HG03520 (cell line): Measurements from ENCODE around the gene DDX6.
"Not testable (repeated sequence)": the region's sequence is repeated elsewhere in the genome, so short reads cannot be mapped to it uniquely, and the experiment has no call there.

ENCODE experiments used
- ATAC-seq: cut with Tn5 transposase; IDR thresholded peaks from one replicate; pipeline ENCODE4 v1.9.1; 2021; ENCODE audit warnings: mild to moderate bottlenecking, moderate library complexity; ENCODE audit not compliant: unreplicated experiment

The DDX6 gene

DNA sequence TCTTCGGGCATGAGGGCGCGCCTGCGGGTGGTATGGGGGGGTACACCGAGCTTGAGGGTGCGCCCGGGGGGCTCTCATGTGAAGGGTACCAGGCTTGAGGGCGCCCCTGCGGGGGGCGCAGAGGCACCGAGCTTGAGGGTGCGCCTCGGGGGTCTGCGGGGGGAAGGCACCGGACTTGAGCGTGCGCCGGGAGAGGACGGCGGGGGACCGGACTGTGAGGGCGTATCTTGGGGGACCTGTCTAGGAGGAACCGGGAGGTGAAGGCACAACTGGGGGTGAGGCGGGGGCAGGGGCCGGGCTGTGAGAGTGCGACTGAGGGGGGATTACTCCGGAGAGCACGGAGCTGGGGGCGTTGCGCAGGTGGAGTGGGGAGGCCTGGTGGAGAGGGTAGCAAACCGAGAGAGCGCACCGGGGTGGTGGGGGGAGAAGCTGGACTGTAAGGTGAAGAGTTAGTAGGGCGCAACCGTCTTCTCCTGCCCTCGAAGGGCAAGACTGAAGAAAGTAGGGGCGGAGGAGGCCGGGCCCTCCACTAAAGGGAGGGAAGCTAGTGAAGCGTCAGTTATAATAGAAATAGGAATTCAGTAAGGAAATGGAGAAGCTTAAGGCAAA lies 1.1 kb upstream of the DDX6 start:
- ATAC-seq = peak; percentile 2

- peak; percentile 6 for ATAC-seq
These were observed 430 bp downstream of the DDX6 start for GRCh38 chr11:118790357-118791110.

GRCh38 chr11:118789501-118790356 lies 1.2 kb downstream of the DDX6 start:
- ATAC-seq = no peak

- ATAC-seq = no peak
These were observed 4.3 kb downstream of the DDX6 start for GRCh38 chr11:118786657-118787056.

DNA sequence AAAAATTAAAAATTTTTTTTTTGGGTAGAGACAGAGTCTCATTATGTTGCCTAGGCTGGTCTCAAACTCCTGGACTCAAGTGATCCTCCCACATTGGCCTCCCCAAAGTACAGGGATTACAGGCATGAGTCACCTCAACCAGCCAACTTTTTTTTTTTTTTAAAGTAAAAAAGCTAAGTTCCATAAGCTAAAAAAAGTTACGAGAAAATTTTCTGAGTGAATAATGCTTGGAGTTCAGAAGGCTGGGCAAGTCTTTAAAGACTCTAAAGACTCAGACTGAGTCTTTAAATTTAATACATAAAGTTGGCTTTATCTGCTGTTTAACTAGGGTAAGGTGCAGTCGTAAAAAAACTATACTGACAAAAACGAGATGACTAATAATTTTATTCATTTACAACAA lies 5.6 kb downstream of the DDX6 start:
- no peak for ATAC-seq

GRCh38 chr11:118783724-118784495 lies 7.1 kb downstream of the DDX6 start:
- ATAC-seq = no peak

GRCh38 chr11:118783324-118783723 lies 7.6 kb downstream of the DDX6 start:
- not testable (repeated sequence) for ATAC-seq

- ATAC-seq = no peak
These were observed 12.1 kb downstream of the DDX6 start for GRCh38 chr11:118778898-118779297.

GRCh38 chr11:118774032-118774431 lies 16.9 kb downstream of the DDX6 start:
- no peak for ATAC-seq

GRCh38 chr11:118771547-118772288 lies 19.2 kb downstream of the DDX6 start:
- ATAC-seq = no peak

DNA sequence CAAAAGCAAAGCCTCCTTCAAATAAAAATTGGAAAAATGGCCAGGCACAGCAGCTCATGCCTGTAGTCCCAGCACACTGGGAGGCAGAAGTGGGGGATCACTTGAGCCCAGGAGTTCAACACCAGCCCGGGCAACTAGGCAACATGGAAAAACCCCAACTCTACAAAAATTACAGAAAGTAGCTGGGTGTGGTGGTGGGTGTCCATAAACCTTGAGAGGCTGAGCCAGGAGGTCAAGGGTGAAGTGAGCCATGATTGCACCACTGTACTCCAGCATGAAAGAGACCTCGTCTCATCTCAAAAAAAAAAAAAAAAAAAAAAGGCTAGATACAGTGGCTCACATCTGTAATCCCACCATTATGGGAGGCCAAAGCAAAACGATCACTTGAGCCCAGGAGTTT lies 22.3 kb downstream of the DDX6 start:
- ATAC-seq = no peak

DNA sequence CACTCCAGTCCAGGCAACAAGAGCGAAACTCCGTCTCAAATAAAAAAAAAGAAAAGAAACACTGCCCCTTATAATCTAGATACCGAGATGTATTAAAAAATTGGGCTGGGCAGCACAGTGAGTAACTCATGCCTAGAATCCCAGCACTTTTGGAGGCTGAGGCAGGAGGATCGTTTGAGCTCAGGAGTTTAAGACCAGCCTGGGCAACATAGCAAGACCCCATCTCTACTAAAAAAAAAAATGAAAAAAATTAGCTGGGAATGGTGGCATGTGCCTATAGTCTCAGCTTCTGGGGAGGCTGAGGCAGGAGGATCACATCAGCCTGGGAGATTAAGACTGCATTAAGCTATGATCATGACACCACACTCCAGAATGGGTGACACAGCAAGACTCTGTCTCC lies 24.9 kb downstream of the DDX6 start:
- no peak for ATAC-seq

DNA sequence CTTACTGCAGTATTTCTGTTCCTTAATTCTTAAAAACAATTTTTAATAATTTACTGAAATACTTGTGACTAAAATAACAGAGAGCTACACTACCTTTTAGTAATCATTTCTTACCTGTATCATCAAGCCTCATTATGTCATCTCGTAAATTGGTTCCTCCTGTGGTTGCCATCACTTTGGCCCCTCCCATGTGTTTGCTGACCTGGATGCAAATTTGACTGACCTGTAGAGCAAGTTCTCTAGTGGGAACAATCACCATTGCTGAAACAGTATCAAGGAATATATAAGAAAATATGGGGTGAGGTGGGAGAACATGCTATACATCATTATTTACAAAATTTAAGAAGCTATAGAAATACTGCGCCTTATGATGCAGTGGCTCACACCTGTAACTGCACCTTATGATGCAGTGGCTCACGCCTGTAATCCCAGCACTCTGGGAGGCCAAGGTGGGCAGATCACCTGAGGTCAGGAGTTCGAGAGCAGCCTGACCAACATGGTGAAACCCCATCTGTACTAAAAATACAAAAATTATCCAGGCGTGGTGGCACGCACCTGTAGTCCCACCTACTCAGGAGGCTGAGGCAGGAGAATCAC lies 25.8 kb downstream of the DDX6 start:
- not testable (repeated sequence) for ATAC-seq

DNA sequence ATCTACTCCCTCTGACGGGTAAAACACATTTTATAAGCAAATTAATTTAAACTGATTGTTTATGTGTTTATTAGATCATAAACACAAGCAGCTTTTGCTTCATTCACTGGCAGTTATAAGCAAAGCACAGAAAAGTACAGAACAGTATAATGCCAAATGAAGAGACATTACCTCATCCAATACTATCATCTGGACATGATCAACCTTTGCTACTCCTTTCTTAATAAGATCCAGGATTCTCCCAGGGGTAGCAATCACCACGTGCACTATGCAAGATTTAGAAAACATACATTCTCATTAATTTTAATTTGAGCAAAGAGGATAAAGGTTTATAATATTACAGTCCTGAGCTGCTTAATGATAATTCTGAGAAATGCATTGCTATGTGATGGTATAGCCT lies 27.9 kb downstream of the DDX6 start:
- ATAC-seq = no peak

GRCh38 chr11:118761981-118762380 lies 29.0 kb downstream of the DDX6 start:
- not testable (repeated sequence) for ATAC-seq

GRCh38 chr11:118757876-118758399 lies 33.0 kb downstream of the DDX6 start:
- ATAC-seq = no peak

GRCh38 chr11:118752654-118753053 lies 38.3 kb downstream of the DDX6 start:
- ATAC-seq = no peak

DNA sequence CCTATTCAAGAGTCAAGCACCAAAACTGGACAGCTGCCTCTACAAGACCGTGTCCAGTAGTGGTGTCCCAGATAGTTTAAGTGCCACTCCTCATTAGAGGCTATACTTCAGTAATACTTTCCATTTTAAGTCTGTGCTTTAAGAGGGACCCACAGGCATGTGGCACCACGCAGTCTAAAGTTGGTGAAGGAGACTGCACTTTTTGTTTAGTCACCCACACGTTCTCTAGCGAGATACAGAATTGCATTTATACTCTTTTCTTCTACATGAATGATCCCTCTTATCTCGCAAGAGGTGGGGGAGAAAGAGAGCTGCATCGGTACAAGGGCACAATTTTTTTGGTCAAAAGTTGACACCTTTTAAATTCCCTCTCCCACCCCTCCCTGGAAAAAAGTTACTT lies 41.5 kb downstream of the DDX6 start:
- ATAC-seq = no peak

DNA sequence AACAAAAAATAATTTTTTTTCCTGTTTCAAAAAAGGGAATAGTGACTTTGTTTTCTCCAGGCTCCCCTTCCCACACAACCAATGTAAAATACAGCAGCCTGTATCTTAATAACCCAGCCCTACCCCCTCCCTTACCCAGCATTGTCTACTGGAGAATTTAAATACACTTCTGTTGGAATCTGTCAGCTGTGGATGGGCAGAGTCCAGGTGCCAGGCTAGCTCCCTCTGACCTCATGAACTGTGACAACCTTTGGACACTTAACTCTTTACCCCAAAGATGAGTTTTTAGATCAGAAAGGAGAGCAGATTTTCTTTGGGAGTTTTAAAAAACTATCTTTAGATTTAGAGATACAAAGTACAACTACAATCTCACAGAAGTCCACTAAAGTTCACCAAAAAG lies 42.9 kb downstream of the DDX6 start:
- no peak for ATAC-seq
